Activated gamma-delta T cell treated with Interleukin-2 at 50 U/mL for 16 hours (primary cell): Measurements from ENCODE around the gene SFXN3.

Source experiments
- DNase-seq: peaks from one replicate; pipeline ENCODE4 v3.0.0-alpha.2; 2020

Gene SFXN3, protein sequence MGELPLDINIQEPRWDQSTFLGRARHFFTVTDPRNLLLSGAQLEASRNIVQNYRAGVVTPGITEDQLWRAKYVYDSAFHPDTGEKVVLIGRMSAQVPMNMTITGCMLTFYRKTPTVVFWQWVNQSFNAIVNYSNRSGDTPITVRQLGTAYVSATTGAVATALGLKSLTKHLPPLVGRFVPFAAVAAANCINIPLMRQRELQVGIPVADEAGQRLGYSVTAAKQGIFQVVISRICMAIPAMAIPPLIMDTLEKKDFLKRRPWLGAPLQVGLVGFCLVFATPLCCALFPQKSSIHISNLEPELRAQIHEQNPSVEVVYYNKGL

DNA sequence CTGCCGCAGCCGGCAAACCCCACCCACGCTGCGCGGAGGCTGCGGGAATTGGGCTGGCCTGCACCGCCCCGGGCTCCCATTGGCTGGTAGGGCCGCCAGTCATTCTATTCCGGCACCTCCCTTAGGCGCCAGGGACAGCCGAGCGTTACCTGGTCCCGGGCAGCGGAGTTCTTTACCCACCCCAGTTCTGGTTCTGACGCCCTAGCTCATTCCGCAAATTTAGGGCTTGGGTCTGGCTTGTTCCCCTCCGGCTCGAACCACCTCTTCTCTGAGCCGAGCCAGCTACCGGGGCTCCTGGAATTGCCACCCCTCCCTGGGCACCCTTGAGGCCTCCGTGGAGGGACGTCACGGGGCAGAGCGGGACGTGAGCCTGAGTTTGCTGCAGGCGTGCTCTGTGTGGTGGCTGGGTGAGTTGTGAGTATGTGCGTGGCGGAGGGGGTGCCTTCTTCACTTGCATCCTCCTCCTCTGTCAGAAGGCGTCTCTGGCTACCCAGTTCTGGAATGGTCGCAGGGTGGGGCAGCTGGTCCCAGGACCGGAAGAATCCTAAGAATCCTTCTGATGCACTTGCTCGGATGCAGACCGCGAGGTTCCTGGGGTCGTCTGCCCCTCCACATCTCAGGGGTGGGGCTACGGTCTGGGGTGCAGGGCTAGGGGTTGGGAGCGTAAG lies at the start of gene SFXN3, which contains the start of gene PDZD7:
Gene SFXN3, plus strand, starts transcription at position 107 of the 668 bp plus-strand sequence. CDS start 3,461 bp downstream, outside the sequence.
Gene PDZD7, minus strand, starts transcription at position 2 of the 668 bp plus-strand sequence. CDS start 910 bp downstream, outside the sequence.
- peak; percentile 98 for DNase-seq

- DNase-seq: no peak
These were observed 47.9 kb upstream of the SFXN3 start for GRCh38 chr10:100982916-100983830.

DNA sequence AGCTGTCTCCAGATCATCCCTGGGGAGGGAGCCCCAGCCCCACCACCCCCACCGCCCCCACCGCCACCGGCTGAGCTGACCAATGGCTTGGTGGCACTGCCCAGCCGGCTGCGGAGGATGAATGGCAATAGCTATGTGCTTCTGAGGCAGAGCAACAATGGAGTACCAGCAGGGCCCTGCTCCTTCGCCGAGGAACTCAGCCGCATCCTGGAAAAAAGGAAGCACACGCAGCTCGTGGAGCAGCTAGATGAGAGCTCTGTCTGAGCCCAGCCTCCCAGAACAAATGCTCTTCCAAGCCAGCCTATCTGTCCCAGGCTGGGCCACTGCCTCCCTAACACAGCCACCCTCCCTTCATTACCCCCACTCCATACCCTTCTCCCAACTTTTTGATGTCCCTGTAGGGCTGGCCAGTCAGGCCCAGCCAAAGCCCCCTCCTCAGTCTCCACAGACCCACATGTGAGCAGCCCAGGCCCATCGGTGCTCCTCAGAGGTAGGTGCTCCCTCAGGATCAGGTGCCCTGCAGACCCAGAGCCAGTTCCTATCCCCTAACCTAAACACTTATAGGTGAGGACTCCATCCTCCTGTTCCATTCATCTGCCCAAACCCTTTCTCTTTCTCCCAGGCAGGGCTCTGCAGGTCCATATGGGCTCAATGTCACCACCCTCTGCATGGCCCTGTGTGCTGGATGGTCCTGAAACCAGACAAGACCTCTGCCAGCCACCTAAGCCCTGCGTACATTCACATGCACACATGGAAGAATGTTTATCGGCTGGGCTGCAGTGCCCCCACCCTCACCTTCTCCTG lies 47.0 kb upstream of the SFXN3 start:
- no peak for DNase-seq

DNA sequence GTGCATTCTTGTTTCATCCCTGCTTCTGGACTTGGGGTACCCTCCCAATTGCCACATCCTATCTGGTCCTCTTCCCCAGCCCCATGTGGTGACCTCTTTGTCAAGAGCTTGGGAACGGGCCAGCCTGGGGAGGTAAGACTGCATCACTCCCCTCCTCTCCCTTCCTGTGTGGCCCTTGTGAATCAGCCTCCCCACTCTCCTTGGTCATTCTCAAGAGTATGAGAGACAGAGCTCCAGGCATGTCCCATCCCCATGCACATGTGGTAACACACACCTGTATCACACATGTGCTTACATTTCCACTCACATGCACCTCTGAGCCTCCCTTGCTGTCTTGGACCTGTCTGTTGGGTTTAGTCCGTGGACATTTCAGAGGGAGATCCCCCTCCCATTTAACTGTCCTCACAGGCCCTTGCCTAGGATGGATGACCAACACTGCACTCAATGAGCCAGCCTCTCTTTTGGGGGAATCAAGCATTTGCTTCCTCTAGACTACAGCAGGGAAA lies 46.3 kb upstream of the SFXN3 start:
- no peak for DNase-seq

DNA sequence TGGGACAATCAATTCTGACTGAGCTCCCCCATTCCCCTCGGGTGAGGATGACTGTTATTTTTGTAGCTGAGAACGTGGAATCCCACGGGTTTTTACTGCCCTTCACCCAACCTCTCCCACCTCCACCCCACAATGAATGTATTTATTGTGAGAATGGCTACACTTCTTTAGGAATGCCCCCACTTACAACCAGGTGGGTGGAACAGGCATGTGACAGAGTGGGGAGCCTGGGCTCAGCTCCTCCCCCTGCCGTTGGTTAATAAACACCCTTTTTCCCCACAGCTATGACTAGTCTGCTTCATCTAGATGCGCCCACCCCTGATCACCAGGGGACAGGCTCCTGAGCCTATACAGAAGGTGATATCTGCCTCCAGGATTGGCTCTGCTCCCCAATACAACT lies 45.7 kb upstream of the SFXN3 start:
- DNase-seq: no peak

DNA sequence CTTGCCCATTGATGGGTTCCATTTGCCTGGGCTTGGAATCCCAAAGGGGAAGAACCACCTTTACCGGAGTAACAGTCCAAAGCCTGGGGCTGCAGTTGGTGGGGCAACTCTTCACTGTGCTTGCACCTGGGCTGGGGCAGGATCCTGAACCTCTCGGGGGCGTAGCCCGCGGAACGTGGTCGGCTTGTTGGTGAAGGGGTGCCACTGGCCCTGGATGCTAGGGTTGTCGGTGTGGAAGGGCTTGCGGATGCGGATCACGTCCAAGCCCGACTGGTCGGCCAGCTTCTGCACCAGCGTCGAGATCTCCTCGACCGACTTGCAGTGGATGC lies 44.4 kb upstream of the SFXN3 start:
- no peak for DNase-seq

- peak; percentile 83 for DNase-seq
These were observed 43.9 kb upstream of the SFXN3 start, which contains the start of the genes MRPL43 and TWNK for GRCh38 chr10:100986952-100987684. Gene MRPL43 (minus strand): TSS chr10:100987497. CDS start chr10:100987443, 54 bp downstream. Gene TWNK (plus strand): TSS chr10:100987543. CDS start chr10:100988211, 668 bp downstream.

GRCh38 chr10:100987685-100988049 lies 43.4 kb upstream of the SFXN3 start:
- DNase-seq: no peak

GRCh38 chr10:100988166-100988565 lies 42.9 kb upstream of the SFXN3 start:
- no peak for DNase-seq

DNA sequence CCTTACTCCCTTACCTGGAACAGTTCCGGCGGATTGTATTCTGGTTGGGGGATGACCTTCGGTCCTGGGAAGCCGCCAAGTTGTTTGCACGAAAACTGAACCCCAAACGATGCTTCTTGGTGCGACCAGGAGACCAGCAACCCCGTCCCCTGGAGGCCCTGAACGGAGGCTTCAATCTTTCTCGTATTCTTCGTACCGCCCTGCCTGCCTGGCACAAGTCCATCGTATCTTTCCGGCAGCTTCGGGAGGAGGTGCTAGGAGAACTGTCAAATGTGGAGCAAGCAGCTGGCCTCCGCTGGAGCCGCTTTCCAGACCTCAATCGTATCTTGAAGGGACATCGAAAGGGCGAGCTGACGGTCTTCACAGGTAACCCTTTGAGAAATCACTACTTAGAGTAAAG lies 41.9 kb upstream of the SFXN3 start:
- no peak for DNase-seq

DNA sequence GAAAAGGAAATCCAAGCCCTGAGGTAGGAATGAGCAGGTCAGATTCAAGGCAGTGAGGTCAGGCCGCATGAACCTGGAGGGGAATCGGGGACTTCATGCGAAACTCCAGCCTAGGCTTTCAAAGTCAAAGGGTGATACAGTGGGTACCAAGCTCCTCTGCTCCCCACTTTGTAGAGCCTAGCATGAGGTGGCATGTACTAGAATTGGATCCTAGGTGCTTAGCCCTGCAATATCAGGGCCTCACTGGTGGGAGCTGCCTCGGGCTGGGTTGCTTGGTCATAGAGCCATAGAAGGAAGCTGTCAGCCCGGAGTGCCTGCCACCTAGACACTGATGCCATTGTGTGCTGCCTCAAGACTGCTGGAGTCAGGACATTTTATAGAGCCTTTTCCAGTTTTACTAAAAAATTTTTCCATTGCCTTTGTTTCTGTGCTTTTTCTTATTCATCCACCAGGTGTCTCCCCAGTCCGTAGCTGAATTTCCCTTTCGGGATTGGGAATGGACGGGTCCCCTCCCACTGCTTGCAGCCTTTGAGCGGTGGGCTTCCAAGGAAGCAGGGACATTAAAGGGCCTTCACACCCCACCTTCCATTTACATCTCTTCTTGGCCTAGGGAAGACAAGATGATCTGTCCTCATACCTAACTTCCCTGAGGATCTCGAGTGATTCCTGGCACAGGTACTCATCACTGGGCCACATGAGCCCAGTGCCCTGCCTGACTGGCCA lies 36.9 kb upstream of the SFXN3 start:
- DNase-seq: no peak

DNA sequence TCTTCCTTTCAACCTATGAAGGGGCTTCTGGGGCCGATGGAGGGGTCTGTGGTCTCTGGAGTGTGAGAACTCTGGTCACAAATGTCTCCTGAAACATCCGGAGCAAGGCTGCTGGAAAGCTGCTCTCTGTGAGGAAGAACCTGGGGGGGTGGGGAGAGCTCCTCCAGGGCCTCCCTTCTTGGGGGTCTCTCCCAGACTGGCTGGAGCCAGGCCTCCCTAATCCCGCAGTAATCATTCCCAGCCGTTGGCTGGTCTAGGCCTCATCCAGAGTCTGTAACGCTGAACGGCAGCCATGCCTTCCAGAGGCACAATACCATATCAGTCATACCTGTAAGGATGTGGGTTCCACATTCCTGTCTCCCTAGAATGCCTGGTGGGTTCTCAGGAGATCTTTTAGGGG lies 35.9 kb upstream of the SFXN3 start:
- DNase-seq: no peak

- peak; percentile 34 for DNase-seq
These were observed 34.2 kb upstream of the SFXN3 start for GRCh38 chr10:100996678-100997359.

- peak; percentile 62 for DNase-seq
These were observed 33.5 kb upstream of the SFXN3 start for GRCh38 chr10:100997360-100998182.

GRCh38 chr10:100998183-100998990 lies 32.6 kb upstream of the SFXN3 start:
- DNase-seq: peak; percentile 51

- DNase-seq: peak; percentile 75
These were observed 31.9 kb upstream of the SFXN3 start for GRCh38 chr10:100998991-100999741.

DNA sequence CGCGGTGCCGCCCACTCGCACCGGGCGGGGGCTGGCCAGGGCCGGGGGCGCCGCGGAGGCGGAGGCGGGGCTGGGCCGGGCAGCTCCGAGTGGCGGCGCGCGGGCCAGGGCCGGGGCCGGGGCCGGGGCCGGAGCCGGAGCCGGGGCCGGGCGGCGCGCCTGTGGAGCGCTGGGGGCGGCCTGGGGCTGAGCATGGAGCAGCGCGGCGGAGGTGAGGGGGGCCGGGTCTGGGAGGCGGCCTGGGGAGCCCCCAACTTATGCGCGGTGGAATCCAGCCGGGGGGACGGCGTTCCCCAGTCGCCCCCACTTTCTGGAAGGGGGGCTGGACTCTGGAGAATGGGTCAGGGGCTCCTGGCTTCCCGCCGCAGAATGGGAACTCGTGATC lies 31.3 kb upstream of the SFXN3 start, which contains the start of gene LZTS2:
Gene LZTS2, plus strand, starts transcription at position 67 of the 385 bp plus-strand sequence. CDS start 2,731 bp downstream, outside the sequence.
- no peak for DNase-seq
